ENCODE measurements around the gene RNASE8. TPM values are rescaled to one million over a fixed set of nuclear protein-coding genes. Genes with fewer than 3 reads are reported as not detected.

The RNASE8 gene
- total RNA-seq, 1 donor from 2014 or later, result not detected

GRCh38 chr14:21023817-21024584 lies 33.6 kb upstream of the RNASE8 start:
- intact Hi-C loops (cut with micrococcal nuclease), result no loop called here
- Mint-ChIP-seq H3K27ac (no peak overlapping the region), H3K4me3 (peak overlapping the region; percentile 81), H3K36me3 (ENCODE audit: low read depth) (no peaks in the 10 kb centered on the region), H3K27me3 (peaks cover 46% of the 10 kb centered on the region), H3K9me3 (no peaks in the 10 kb centered on the region), H3K4me1 (peaks cover 15% of the 10 kb centered on the region)
- peak; percentile 66 for DNase-seq

GRCh38 chr14:21024585-21025370 lies 32.8 kb upstream of the RNASE8 start, which contains the start of gene NDRG2:
Gene NDRG2, minus strand, starts transcription at chr14:21025061. Its CDS starts 1,746 bp downstream, at chr14:21023315.
- peaks cover 44% of the 10 kb centered on the region for H3K27me3 Mint-ChIP-seq
- DNase-seq, result peak; percentile 90
- peaks cover 15% of the 10 kb centered on the region for H3K4me1 Mint-ChIP-seq
- intact Hi-C loops (cut with micrococcal nuclease), result loop anchor here (5.0 kb wide), 1 partner anchor 43 kb away; no protein-coding TSS in a partner anchor
- H3K9me3 Mint-ChIP-seq, result no peaks in the 10 kb centered on the region
- no peak within 1 kb of the TSS for H3K27ac Mint-ChIP-seq
- H3K36me3 Mint-ChIP-seq (ENCODE audit: low read depth), result no peaks in the 10 kb centered on the region
- peak within 1 kb of the TSS; percentile 82 for H3K4me3 Mint-ChIP-seq

- Mint-ChIP-seq H3K4me1 (peaks cover 15% of the 10 kb centered on the region), H3K27me3 (peaks cover 44% of the 10 kb centered on the region), H3K4me3 (peak overlapping the region; percentile 82), H3K27ac (no peak overlapping the region), H3K36me3 (ENCODE audit: low read depth) (no peaks in the 10 kb centered on the region), H3K9me3 (no peaks in the 10 kb centered on the region)
- no peak for DNase-seq
- intact Hi-C loops (cut with micrococcal nuclease), result loop anchor here (5.0 kb wide), 1 partner anchor 42 kb away; no protein-coding TSS in a partner anchor
Measured at GRCh38 chr14:21025371-21026273, 32.0 kb upstream of the RNASE8 start.

- peaks cover 15% of the 10 kb centered on the region for H3K4me1 Mint-ChIP-seq
- peaks cover 43% of the 10 kb centered on the region for H3K27me3 Mint-ChIP-seq
- intact Hi-C loops (cut with micrococcal nuclease), result loop anchor here (5.0 kb wide), 1 partner anchor 41 kb away; no protein-coding TSS in a partner anchor
- H3K27ac Mint-ChIP-seq, result no peak overlapping the region
- no peak for DNase-seq
- H3K36me3 Mint-ChIP-seq (ENCODE audit: low read depth), result no peaks in the 10 kb centered on the region
- H3K4me3 Mint-ChIP-seq, result peak overlapping the region; percentile 36
- no peaks in the 10 kb centered on the region for H3K9me3 Mint-ChIP-seq
Measured at GRCh38 chr14:21026274-21026987, 31.2 kb upstream of the RNASE8 start.

GRCh38 chr14:21026988-21027315 lies 30.7 kb upstream of the RNASE8 start:
- intact Hi-C loops (cut with micrococcal nuclease), result loop anchor here (5.0 kb wide), 1 partner anchor 40 kb away; no protein-coding TSS in a partner anchor
- Mint-ChIP-seq H3K4me3 (no peak overlapping the region), H3K27ac (no peak overlapping the region), H3K9me3 (no peaks in the 10 kb centered on the region), H3K4me1 (peaks cover 15% of the 10 kb centered on the region), H3K27me3 (peaks cover 44% of the 10 kb centered on the region), H3K36me3 (ENCODE audit: low read depth) (no peaks in the 10 kb centered on the region)
- DNase-seq, result no peak

- H3K4me3 Mint-ChIP-seq, result no peak within 1 kb of the TSS
- no peak within 1 kb of the TSS for H3K27ac Mint-ChIP-seq
- peaks cover 23% of the 10 kb centered on the region for H3K27me3 Mint-ChIP-seq
- intact Hi-C loops (cut with micrococcal nuclease), result loop anchor here (5.0 kb wide), 1 partner anchor 37 kb away; no protein-coding TSS in a partner anchor
- DNase-seq, result no peak
- peaks cover 3% of the 10 kb centered on the region for H3K4me1 Mint-ChIP-seq
- no peaks in the 10 kb centered on the region for H3K9me3 Mint-ChIP-seq
- H3K36me3 Mint-ChIP-seq (ENCODE audit: low read depth), result no peaks in the 10 kb centered on the region
Measured at GRCh38 chr14:21029917-21030316, 27.7 kb upstream of the RNASE8 start, which contains the start of gene TPPP2. Gene TPPP2, plus strand, starts transcription at chr14:21030217. Its CDS starts 365 bp downstream, at chr14:21030582.

GRCh38 chr14:21030531-21030930 lies 27.1 kb upstream of the RNASE8 start:
- intact Hi-C loops (cut with micrococcal nuclease), result no loop called here
- no peak overlapping the region for H3K27ac Mint-ChIP-seq

GRCh38 chr14:21032326-21033132 lies 25.1 kb upstream of the RNASE8 start:
- intact Hi-C loops (cut with micrococcal nuclease), result no loop called here
- no peak for DNase-seq
- Mint-ChIP-seq H3K4me1 (no peaks in the 10 kb centered on the region), H3K27me3 (peaks cover 15% of the 10 kb centered on the region), H3K27ac (no peak overlapping the region), H3K4me3 (no peak overlapping the region), H3K36me3 (ENCODE audit: low read depth) (no peaks in the 10 kb centered on the region), H3K9me3 (no peaks in the 10 kb centered on the region)

More at GRCh38 chr14:21030531-21030930, 27.1 kb upstream of the RNASE8 start:
- Mint-ChIP-seq H3K27me3 (peaks cover 22% of the 10 kb centered on the region), H3K36me3 (ENCODE audit: low read depth) (no peaks in the 10 kb centered on the region), H3K4me3 (no peak overlapping the region), H3K9me3 (no peaks in the 10 kb centered on the region), H3K4me1 (no peaks in the 10 kb centered on the region)
- no peak for DNase-seq

- no peak overlapping the region for H3K4me3 Mint-ChIP-seq
- no peak for DNase-seq
- no peaks in the 10 kb centered on the region for H3K4me1 Mint-ChIP-seq
- no peaks in the 10 kb centered on the region for H3K9me3 Mint-ChIP-seq
- H3K36me3 Mint-ChIP-seq (ENCODE audit: low read depth), result no peaks in the 10 kb centered on the region
- intact Hi-C loops (cut with micrococcal nuclease), result no loop called here
- H3K27ac Mint-ChIP-seq, result no peak overlapping the region
- peaks cover 18% of the 10 kb centered on the region for H3K27me3 Mint-ChIP-seq
Measured at GRCh38 chr14:21033133-21033698, 24.4 kb upstream of the RNASE8 start.

- no peaks in the 10 kb centered on the region for H3K4me1 Mint-ChIP-seq
- H3K27me3 Mint-ChIP-seq, result peaks cover 21% of the 10 kb centered on the region
- no peaks in the 10 kb centered on the region for H3K36me3 Mint-ChIP-seq (ENCODE audit: low read depth)
- intact Hi-C loops (cut with micrococcal nuclease), result no loop called here
- no peak within 1 kb of the TSS for H3K27ac Mint-ChIP-seq
- no peak within 1 kb of the TSS for H3K4me3 Mint-ChIP-seq
- H3K9me3 Mint-ChIP-seq, result no peaks in the 10 kb centered on the region
- DNase-seq, result no peak
Measured at GRCh38 chr14:21034707-21035106, 22.9 kb upstream of the RNASE8 start, which contains the start of gene RNASE13. Gene RNASE13, minus strand, starts transcription at chr14:21034807. Its CDS starts 519 bp downstream, at chr14:21034288.

GRCh38 chr14:21036751-21037150 lies 20.9 kb upstream of the RNASE8 start:
- Mint-ChIP-seq H3K9me3 (no peaks in the 10 kb centered on the region), H3K27me3 (peaks cover 17% of the 10 kb centered on the region), H3K36me3 (ENCODE audit: low read depth) (no peaks in the 10 kb centered on the region), H3K4me1 (no peaks in the 10 kb centered on the region), H3K27ac (no peak overlapping the region), H3K4me3 (no peak overlapping the region)
- no peak for DNase-seq
- intact Hi-C loops (cut with micrococcal nuclease), result no loop called here

GRCh38 chr14:21037156-21037555 lies 20.5 kb upstream of the RNASE8 start:
- intact Hi-C loops (cut with micrococcal nuclease), result no loop called here
- DNase-seq, result no peak
- Mint-ChIP-seq H3K36me3 (ENCODE audit: low read depth) (no peaks in the 10 kb centered on the region), H3K9me3 (no peaks in the 10 kb centered on the region), H3K4me3 (no peak overlapping the region), H3K4me1 (no peaks in the 10 kb centered on the region), H3K27me3 (peaks cover 16% of the 10 kb centered on the region), H3K27ac (no peak overlapping the region)

Measured in activated CD4-positive, alpha-beta T cell treated with anti-CD3 and anti-CD28 coated beads, Interleukin-2, amount 10 ng/mL, durations not matched to agents 24 days and 14 days (primary cell).